ENCODE measurements around the gene RPS6KA1. TPM values are rescaled to one million over a fixed set of nuclear protein-coding genes. Genes with fewer than 3 reads are reported as not detected.

RPS6KA1 gene
- total RNA-seq, 1 experiment from 2014 or later, result 60.5 TPM

DNA sequence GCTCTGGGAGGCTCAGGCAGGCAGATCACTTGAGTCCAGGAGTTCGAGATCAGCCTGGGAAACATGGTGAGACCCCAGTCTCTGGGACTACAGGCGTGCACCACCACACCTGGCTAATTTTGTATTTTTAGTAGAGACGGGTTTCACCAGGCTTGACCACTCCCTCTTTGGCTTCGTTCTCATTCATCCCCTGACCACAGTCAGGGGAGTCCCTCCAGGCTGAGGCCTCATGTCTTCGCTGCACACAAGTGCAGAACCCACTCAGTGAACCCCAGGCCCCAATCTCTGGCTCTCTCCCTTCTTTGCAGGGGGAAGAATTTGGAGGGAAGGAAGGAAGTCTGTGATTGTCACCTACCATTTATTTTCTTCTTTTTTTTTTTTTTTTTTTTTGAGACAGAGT, 9.2 kb upstream of the RPS6KA1 start:
- no peaks in the 10 kb centered on the region for H3K9me3 ChIP-seq (ENCODE audit: insufficient read depth, low read depth)
- H3K4me3 ChIP-seq, result no peak overlapping the region
- CTCF ChIA-PET, result no interaction called here
- H3K79me2 ChIP-seq (ENCODE audit: low read depth), result no peaks in the 10 kb centered on the region
- H3K36me3 ChIP-seq (ENCODE audit: low read depth), result no peaks in the 10 kb centered on the region
- H3K27me3 ChIP-seq (ENCODE audit: insufficient read depth, low read depth), result no peaks in the 10 kb centered on the region
- POLR2A ChIA-PET (ENCODE audit: unreplicated experiment), result no interaction called here
- no peaks in the 10 kb centered on the region for H4K20me1 ChIP-seq (ENCODE audit: insufficient read depth)
- no peak for TF ChIP-seq EZH2 (IDR thresholded peaks at IDR 0.05; ENCODE audit: low read depth)
- TF ChIP-seq, protein P1, sequence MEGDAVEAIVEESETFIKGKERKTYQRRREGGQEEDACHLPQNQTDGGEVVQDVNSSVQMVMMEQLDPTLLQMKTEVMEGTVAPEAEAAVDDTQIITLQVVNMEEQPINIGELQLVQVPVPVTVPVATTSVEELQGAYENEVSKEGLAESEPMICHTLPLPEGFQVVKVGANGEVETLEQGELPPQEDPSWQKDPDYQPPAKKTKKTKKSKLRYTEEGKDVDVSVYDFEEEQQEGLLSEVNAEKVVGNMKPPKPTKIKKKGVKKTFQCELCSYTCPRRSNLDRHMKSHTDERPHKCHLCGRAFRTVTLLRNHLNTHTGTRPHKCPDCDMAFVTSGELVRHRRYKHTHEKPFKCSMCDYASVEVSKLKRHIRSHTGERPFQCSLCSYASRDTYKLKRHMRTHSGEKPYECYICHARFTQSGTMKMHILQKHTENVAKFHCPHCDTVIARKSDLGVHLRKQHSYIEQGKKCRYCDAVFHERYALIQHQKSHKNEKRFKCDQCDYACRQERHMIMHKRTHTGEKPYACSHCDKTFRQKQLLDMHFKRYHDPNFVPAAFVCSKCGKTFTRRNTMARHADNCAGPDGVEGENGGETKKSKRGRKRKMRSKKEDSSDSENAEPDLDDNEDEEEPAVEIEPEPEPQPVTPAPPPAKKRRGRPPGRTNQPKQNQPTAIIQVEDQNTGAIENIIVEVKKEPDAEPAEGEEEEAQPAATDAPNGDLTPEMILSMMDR (conservative IDR thresholded peaks at IDR 0.05), result no peak
- DNase-seq, result no peak
- no peak overlapping the region for H3K4me2 ChIP-seq
- no peak overlapping the region for H2AFZ ChIP-seq
- no peaks in the 10 kb centered on the region for H3K9me2 ChIP-seq (ENCODE audit: insufficient read depth)
- no TSS peak for BruUV-seq (replicated peaks)
- no peaks in the 10 kb centered on the region for H3K4me1 ChIP-seq (replicated peaks; ENCODE audit: insufficient read depth)
- H3F3A ChIP-seq (ENCODE audit: insufficient read depth, low read depth), result no peaks in the 10 kb centered on the region
- H3K27ac ChIP-seq, result no peak overlapping the region
- intact Hi-C loops (cut with micrococcal nuclease; ENCODE audit: unreplicated experiment), result no loop called here

DNA sequence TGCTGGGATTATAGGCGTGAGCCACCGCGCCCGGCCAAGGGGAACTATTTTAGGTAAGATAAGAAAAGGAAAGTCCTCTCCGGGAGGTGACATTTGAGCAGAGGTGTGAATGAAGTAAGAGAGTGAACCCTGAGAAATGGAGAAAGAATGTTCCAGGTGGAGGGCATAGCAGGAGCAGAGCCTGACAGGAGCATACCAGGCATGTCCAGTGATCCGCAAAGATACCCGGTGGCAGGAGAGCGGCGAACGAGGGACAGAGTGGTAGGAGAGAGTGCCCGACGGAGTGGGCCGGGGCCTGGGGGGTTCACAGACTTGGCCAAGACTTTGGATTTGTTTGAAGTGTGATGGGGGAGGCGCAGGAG, 7.9 kb upstream of the RPS6KA1 start:
- no peaks in the 10 kb centered on the region for H3K79me2 ChIP-seq (ENCODE audit: low read depth)
- H3F3A ChIP-seq (ENCODE audit: insufficient read depth, low read depth), result no peaks in the 10 kb centered on the region
- no peaks in the 10 kb centered on the region for H4K20me1 ChIP-seq (ENCODE audit: insufficient read depth)
- CTCF ChIA-PET, result no interaction called here
- no peaks in the 10 kb centered on the region for H3K9me2 ChIP-seq (ENCODE audit: insufficient read depth)
- H3K27ac ChIP-seq, result no peak overlapping the region
- no peaks in the 10 kb centered on the region for H3K4me1 ChIP-seq (replicated peaks; ENCODE audit: insufficient read depth)
- DNase-seq, result no peak
- no peak overlapping the region for H3K4me3 ChIP-seq
- no peak overlapping the region for H2AFZ ChIP-seq
- no peaks in the 10 kb centered on the region for H3K27me3 ChIP-seq (ENCODE audit: insufficient read depth, low read depth)
- intact Hi-C loops (cut with micrococcal nuclease; ENCODE audit: unreplicated experiment), result no loop called here
- H3K9me3 ChIP-seq (ENCODE audit: insufficient read depth, low read depth), result no peaks in the 10 kb centered on the region
- POLR2A ChIA-PET (ENCODE audit: unreplicated experiment), result no interaction called here
- TF ChIP-seq, protein P1 (conservative IDR thresholded peaks at IDR 0.05), result no peak
- no peak for TF ChIP-seq EZH2 (IDR thresholded peaks at IDR 0.05; ENCODE audit: low read depth)
- no peak overlapping the region for H3K4me2 ChIP-seq
- no peaks in the 10 kb centered on the region for H3K36me3 ChIP-seq (ENCODE audit: low read depth)
- BruUV-seq (replicated peaks), result no TSS peak

DNA sequence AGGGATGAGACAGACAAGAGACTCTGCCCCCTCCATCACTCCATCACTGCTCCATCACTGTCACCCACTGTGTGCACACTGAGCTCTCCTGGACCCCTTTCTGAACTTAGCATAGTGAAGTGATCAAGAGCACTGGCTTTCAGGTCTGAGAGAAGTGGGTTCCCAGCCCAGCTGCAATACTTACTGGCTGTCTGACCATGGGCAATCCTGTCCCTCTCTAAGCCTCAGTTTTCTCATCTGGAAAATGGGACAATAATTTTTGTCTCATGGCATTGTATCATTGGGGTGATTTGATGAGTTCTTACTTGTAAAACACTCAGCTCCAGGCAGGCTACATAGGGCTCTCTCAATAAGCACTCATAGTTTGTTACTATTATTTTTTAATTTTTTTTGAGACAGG, 7.5 kb upstream of the RPS6KA1 start:
- H2AFZ ChIP-seq, result no peak overlapping the region
- no peaks in the 10 kb centered on the region for H3K4me1 ChIP-seq (replicated peaks; ENCODE audit: insufficient read depth)
- ChIA-PET CTCF (no interaction called here), POLR2A (ENCODE audit: unreplicated experiment) (no interaction called here)
- H3K9me3 ChIP-seq (ENCODE audit: insufficient read depth, low read depth), result no peaks in the 10 kb centered on the region
- no peak for DNase-seq
- H3K27me3 ChIP-seq (ENCODE audit: insufficient read depth, low read depth), result no peaks in the 10 kb centered on the region
- TF ChIP-seq, protein P1 (conservative IDR thresholded peaks at IDR 0.05), result no peak
- no peak for TF ChIP-seq EZH2 (IDR thresholded peaks at IDR 0.05; ENCODE audit: low read depth)
- no peaks in the 10 kb centered on the region for H3K9me2 ChIP-seq (ENCODE audit: insufficient read depth)
- H3K27ac ChIP-seq, result no peak overlapping the region
- H3K79me2 ChIP-seq (ENCODE audit: low read depth), result no peaks in the 10 kb centered on the region
- no peaks in the 10 kb centered on the region for H4K20me1 ChIP-seq (ENCODE audit: insufficient read depth)
- H3K36me3 ChIP-seq (ENCODE audit: low read depth), result no peaks in the 10 kb centered on the region
- no peaks in the 10 kb centered on the region for H3F3A ChIP-seq (ENCODE audit: insufficient read depth, low read depth)
- H3K4me3 ChIP-seq, result no peak overlapping the region
- H3K4me2 ChIP-seq, result no peak overlapping the region
- no TSS peak for BruUV-seq (replicated peaks)
- intact Hi-C loops (cut with micrococcal nuclease; ENCODE audit: unreplicated experiment), result no loop called here
